ENCODE measurements around the gene RAMP2.

DNA sequence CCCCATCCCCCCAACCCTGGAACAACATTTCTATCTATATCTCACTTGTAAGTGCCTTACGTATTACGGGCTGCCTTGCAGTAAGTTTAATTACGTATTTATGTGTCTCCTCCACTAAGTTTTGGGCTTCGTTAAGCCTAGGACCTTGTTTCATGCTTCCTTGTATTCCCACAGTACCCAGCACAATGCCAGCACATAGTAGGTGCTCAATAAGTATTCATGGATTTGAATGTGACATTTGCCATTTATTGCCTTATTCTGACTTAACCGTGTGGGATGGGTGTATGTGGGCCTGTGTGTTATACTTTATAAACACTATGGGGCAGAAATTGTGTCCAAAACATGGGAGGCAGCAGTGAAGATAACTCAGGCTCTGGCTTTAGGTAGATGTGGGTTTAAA is 31.5 kb downstream of the RAMP2 start:
- TF ChIP-seq, protein P1, sequence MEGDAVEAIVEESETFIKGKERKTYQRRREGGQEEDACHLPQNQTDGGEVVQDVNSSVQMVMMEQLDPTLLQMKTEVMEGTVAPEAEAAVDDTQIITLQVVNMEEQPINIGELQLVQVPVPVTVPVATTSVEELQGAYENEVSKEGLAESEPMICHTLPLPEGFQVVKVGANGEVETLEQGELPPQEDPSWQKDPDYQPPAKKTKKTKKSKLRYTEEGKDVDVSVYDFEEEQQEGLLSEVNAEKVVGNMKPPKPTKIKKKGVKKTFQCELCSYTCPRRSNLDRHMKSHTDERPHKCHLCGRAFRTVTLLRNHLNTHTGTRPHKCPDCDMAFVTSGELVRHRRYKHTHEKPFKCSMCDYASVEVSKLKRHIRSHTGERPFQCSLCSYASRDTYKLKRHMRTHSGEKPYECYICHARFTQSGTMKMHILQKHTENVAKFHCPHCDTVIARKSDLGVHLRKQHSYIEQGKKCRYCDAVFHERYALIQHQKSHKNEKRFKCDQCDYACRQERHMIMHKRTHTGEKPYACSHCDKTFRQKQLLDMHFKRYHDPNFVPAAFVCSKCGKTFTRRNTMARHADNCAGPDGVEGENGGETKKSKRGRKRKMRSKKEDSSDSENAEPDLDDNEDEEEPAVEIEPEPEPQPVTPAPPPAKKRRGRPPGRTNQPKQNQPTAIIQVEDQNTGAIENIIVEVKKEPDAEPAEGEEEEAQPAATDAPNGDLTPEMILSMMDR (conservative IDR thresholded peaks at IDR 0.05; ENCODE audit: low read depth in 2 of 2): no peak
- TF ChIP-seq EZH2 (IDR thresholded peaks at IDR 0.05; ENCODE audit: low read depth, unreplicated experiment) (no peak), POLR2AphosphoS5 (IDR thresholded peaks at IDR 0.05; ENCODE audit: low read depth) (no peak)
- TF ChIP-seq, protein P2, sequence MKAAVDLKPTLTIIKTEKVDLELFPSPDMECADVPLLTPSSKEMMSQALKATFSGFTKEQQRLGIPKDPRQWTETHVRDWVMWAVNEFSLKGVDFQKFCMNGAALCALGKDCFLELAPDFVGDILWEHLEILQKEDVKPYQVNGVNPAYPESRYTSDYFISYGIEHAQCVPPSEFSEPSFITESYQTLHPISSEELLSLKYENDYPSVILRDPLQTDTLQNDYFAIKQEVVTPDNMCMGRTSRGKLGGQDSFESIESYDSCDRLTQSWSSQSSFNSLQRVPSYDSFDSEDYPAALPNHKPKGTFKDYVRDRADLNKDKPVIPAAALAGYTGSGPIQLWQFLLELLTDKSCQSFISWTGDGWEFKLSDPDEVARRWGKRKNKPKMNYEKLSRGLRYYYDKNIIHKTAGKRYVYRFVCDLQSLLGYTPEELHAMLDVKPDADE (IDR thresholded peaks at IDR 0.05): no peak
